ENCODE data around the gene MAML2.

MAML2 gene

DNA sequence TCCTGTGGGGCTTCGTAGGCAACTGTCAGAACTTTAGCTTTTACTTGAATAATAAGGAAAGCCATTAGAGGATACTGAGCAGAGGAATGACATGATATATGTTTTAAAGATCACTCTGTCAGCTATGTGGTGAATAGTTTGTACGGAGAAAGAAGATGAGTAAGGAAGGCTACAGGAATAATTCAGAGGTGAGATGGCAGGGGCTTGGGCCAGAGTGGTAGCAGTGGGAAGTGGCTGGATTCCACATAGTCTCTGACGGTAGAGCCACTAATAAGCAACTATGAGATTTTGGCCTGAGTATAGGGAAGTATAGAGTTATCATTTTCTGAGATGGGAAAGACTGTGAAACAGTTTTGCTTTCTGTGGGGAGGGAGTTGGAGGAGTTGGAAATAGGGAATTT is 325.1 kb downstream of the MAML2 start:
- peak; percentile 43 for DNase-seq (ENCODE audit: low read depth)
- no peak overlapping the region for H3K4me3 ChIP-seq (ENCODE audit: control insufficient read depth, low read depth, low read length)
- TF ChIP-seq CTCF (conservative IDR thresholded peaks at IDR 0.05; ENCODE audit: control insufficient read depth, insufficient read depth, low read depth, low read length), result no peak

GRCh38 chr11:96016978-96017502 is 326.0 kb downstream of the MAML2 start:
- H3K4me3 ChIP-seq (ENCODE audit: control insufficient read depth, low read depth, low read length), result no peak overlapping the region
- TF ChIP-seq CTCF (conservative IDR thresholded peaks at IDR 0.05; ENCODE audit: control insufficient read depth, insufficient read depth, low read depth, low read length), result no peak
- no peak for DNase-seq (ENCODE audit: low read depth)

GRCh38 chr11:96015906-96016565 is 327.0 kb downstream of the MAML2 start:
- no peak for DNase-seq (ENCODE audit: low read depth)
- H3K4me3 ChIP-seq (ENCODE audit: control insufficient read depth, low read depth, low read length), result no peak overlapping the region
- TF ChIP-seq CTCF (conservative IDR thresholded peaks at IDR 0.05; ENCODE audit: control insufficient read depth, insufficient read depth, low read depth, low read length), result no peak

DNA sequence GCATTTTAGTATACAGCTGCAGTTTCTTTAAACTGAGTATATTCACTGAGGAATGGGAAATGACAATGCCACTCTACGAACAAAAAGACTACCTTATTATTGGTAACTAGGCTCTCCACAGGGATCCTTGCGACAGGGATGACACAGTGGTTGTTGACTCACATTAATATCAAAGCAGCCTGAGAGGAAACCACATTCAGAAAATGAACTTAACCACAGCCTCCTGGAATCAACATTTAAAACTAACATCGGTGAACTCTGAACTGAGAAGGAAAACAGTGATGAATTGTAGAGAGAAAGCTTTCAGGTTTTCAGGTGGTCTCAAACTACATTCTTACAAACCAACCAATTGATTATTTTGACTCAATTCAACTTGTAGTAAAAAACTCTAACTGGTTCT is 328.8 kb downstream of the MAML2 start:
- no peak overlapping the region for H3K4me3 ChIP-seq (ENCODE audit: control insufficient read depth, low read depth, low read length)
- TF ChIP-seq CTCF (conservative IDR thresholded peaks at IDR 0.05; ENCODE audit: control insufficient read depth, insufficient read depth, low read depth, low read length), result no peak
- peak; percentile 71 for DNase-seq (ENCODE audit: low read depth)

DNA sequence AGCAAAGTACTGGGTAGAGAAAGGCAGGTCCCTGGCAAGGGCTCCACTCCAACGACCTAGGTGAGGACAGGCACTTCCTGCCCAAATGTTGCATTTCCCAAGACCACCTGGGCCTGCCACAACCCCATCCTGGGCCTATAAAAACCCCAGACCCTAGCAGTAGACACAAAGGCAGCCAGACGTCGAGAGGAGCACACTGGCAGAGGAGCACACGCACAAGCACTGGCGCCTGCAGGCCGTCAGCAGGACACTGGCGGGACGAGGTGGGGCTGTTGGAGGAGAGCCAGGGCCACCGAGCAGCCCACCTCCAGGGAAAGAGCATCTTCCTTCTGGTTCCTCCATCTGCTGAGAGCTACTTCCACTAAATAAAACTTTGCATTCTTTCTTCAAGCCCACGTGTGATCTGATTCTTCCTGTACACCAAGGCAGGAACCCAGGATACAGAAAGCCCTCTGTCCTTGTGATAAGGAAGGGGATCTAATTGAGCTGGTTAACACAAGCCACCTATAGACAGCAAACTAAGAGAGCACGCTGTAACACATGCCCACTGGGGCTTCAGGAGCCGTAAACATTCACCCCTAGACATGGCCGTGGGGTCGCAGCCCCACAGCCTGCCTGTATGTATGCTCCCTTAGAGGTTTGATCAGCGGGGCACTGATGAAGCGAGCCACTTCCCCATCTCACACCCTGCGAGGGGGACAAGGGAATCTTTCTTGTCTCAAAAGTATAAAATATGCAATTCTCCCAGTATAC is 329.4 kb downstream of the MAML2 start:
- no peak overlapping the region for H3K4me3 ChIP-seq (ENCODE audit: control insufficient read depth, low read depth, low read length)
- TF ChIP-seq CTCF (conservative IDR thresholded peaks at IDR 0.05; ENCODE audit: control insufficient read depth, insufficient read depth, low read depth, low read length), result no peak
- no peak for DNase-seq (ENCODE audit: low read depth)

- no peak overlapping the region for H3K4me3 ChIP-seq (ENCODE audit: control insufficient read depth, low read depth, low read length)
- DNase-seq (ENCODE audit: low read depth), result peak; percentile 87
- peak; percentile 90 for TF ChIP-seq CTCF (conservative IDR thresholded peaks at IDR 0.05; ENCODE audit: control insufficient read depth, insufficient read depth, low read depth, low read length)
Measured at GRCh38 chr11:96012086-96012824, 330.7 kb downstream of the MAML2 start.
